ENCODE results near the gene ZNF232. TPM values are rescaled to one million over a fixed set of nuclear protein-coding genes. Genes with fewer than 3 reads are reported as not detected.

The ZNF232 gene
- 2.6 and 5.4 TPM in 2 replicates for total RNA-seq

GRCh38 chr17:5111402-5112204 lies at the start of gene ZNF232:
TSS of gene ZNF232 (minus strand) at chr17:5111878. CDS start at chr17:5111822, 56 bp downstream.

GRCh38 chr17:5115673-5116651 lies 4.3 kb upstream of the ZNF232 start, which contains the start of gene USP6:
TSS of gene USP6 (plus strand) at chr17:5116032. CDS start at chr17:5130368, 14,336 bp downstream.

GRCh38 chr17:5078106-5079028 lies 33.3 kb downstream of the ZNF232 start, which contains the start of gene ZFP3:
TSS of gene ZFP3 (plus strand) at chr17:5078467. CDS start at chr17:5091505, 13,038 bp downstream.

Other genes with a start within 250 kb of the ZNF232 start
- 4.3 and 5.4 TPM in 2 replicates for gene C17orf107, start 212.3 kb downstream of the ZNF232 start, total RNA-seq
- 0.31 and 0.54 TPM in 2 replicates for gene CHRNE, start 208.8 kb downstream of the ZNF232 start, total RNA-seq
- not detected in 2 replicates for gene GP1BA, start 179.6 kb downstream of the ZNF232 start, total RNA-seq
- gene SLC25A11, start 171.8 kb downstream of the ZNF232 start, total RNA-seq = 33.8 and 39.6 TPM in 2 replicates
- 34.7 and 41.7 TPM in 2 replicates for gene RNF167, start 171.6 kb downstream of the ZNF232 start, total RNA-seq
- 435 and 543 TPM in 2 replicates for gene PFN1, start 163.3 kb downstream of the ZNF232 start, total RNA-seq
- 1.00 and 8.8 TPM in 2 replicates for gene ENO3, start 160.8 kb downstream of the ZNF232 start, total RNA-seq
- 42.2 and 43.9 TPM in 2 replicates for gene SPAG7, start 144.1 kb downstream of the ZNF232 start, total RNA-seq
- 11.2 and 16.0 TPM in 2 replicates for gene CAMTA2, start 124.2 kb downstream of the ZNF232 start, total RNA-seq
- gene INCA1, start 114.4 kb downstream of the ZNF232 start, total RNA-seq = 0.19 and 0.68 TPM in 2 replicates
- gene KIF1C, start 113.9 kb downstream of the ZNF232 start, total RNA-seq = 24.5 and 27.6 TPM in 2 replicates
- not detected in 2 replicates for gene SLC52A1, start 76.5 kb downstream of the ZNF232 start, total RNA-seq
- 1.00 and 2.2 TPM in 2 replicates for gene ZFP3, start 33.4 kb downstream of the ZNF232 start, total RNA-seq
- gene USP6, start 4.2 kb upstream of the ZNF232 start, total RNA-seq = 0.05 TPM in 1 of 2 replicates, not detected in the other
- 2.3 and 4.3 TPM in 2 replicates for gene ZNF594, start 80.0 kb upstream of the ZNF232 start, total RNA-seq
- not detected in 2 replicates for gene SCIMP, start 123.0 kb upstream of the ZNF232 start, total RNA-seq
- 22.7 and 27.8 TPM in 2 replicates for gene RABEP1, start 170.4 kb upstream of the ZNF232 start, total RNA-seq

Data from cardiac ventricle fibroblast (primary cell).